C4-2B (cell line): Measurements from ENCODE around the gene CDC42BPG.

Experiments used
- ZFX ChIP-seq: fragments of 450-650 bp; IDR thresholded peaks from 2 replicates; pipeline ENCODE4 v1.6.1; 2017
- TF ChIP-seq, protein P1 (sequence below): fragments of 450-650 bp; conservative IDR thresholded peaks from 2 replicates; pipeline ENCODE4 v1.5.1; 2017; ENCODE audit warnings: mild to moderate bottlenecking

DNA sequence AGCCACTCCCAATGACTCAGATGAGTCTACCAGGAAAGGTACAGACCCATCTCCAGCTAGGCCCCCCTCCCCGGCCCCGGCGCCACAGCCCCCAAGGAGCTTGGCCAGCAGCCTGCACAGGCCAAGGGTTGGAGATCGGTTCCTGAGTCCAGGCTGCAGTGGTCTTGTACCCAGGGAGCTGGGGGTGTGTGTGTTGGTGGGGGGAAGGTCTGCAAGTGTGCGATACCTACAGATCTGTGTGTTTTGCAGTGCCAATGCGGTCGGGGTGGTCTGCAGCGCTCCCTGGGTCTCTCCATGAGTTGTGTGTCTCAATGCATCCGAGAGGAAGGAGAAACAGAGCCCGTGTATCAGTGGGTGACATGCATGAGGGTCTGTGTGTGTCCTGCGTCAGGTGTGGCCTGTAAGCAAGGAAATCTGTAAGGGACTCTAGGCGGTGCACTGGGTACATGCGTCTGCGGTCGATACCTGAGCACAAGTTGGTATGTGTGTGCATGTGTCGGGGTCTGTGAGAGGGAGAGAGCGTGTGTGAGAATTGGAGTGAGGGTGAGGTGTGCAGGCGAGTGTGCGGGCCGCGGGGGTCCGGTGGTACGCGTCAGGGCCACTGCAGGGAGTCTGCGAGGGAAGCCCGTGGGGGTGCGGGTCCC, 645 bp downstream of the CDC42BPG start:
- TF ChIP-seq, protein P1, sequence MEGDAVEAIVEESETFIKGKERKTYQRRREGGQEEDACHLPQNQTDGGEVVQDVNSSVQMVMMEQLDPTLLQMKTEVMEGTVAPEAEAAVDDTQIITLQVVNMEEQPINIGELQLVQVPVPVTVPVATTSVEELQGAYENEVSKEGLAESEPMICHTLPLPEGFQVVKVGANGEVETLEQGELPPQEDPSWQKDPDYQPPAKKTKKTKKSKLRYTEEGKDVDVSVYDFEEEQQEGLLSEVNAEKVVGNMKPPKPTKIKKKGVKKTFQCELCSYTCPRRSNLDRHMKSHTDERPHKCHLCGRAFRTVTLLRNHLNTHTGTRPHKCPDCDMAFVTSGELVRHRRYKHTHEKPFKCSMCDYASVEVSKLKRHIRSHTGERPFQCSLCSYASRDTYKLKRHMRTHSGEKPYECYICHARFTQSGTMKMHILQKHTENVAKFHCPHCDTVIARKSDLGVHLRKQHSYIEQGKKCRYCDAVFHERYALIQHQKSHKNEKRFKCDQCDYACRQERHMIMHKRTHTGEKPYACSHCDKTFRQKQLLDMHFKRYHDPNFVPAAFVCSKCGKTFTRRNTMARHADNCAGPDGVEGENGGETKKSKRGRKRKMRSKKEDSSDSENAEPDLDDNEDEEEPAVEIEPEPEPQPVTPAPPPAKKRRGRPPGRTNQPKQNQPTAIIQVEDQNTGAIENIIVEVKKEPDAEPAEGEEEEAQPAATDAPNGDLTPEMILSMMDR: no peak
- TF ChIP-seq ZFX: no peak
